Measurements from ENCODE around the gene CALML3.

The CALML3 gene

DNA sequence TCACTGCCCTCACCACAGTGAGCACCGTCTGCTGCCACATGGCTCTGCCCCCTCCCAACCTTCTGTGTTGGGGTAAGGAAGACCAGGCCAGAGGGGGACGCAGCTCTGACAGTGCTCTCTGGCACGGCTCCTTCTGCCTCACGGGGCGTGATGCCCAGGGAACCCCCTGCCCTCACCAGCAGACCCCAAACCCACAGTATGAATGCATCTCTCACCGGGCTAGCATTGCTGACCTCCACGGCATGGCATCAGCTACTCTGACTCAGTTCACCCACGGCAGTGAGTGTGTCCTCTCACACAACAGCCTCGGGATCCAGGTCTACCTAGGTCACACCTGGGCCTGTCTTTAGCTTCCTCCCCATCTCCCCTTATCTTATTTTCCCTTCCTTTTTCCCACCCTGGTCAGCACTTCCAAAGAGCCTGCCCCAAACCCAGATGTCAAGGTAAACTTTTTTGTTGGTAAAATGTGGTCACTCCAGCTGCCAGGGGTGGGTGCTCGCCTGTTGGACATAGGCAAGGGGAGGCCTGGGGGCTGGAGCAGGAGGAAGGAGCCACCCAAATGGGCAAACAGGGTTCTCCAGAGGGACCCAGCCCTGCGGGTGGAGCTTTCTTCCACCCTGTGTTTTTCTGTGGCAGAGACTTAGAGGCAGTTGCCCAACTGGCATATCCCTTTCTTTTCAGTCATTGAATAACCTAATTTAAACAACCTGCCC, 4.4 kb downstream of the CALML3 start:
- no peak for DNase-seq

- DNase-seq: no peak
Observed at GRCh38 chr10:5529702-5530411, 5.1 kb downstream of the CALML3 start.

- no peak for DNase-seq
Observed at GRCh38 chr10:5530412-5530806, 5.6 kb downstream of the CALML3 start.

- DNase-seq: no peak
Observed at GRCh38 chr10:5530846-5531557, 6.2 kb downstream of the CALML3 start.

DNA sequence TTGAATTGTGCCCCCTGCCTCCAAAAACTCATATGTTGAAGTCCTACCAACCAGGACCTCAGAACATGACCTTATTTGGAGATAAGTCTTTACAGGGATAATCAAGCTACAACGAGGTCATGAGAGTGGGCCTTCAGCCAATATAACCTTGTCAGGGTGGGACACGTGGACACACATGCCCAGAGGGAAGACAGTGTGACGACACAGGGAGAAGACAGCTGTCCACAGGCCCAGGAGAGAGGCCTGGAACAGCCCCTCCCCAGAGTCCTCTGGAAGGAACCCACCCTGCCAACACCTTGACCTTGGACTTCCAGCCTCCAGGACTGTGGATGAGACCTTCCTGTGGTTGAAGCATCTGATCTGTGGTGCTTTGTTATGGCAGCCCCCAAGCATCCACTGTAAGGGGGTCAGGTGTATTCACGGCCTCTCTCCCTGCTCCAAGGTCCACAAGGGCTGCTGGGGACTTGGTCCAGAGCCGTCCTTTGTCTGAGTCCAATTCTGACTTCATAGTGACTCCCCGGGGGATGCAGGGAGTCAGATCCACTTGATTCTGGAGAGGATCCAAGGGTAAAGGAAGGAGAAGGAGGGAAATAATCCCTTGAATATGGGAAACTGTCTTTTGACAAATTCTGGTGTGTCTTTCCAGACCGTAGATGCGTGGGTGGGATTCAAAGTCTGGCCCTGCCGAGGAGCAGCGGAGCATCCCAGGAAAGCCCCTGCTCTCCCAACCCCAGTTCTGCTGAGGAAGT, 7.0 kb downstream of the CALML3 start:
- DNase-seq: no peak

DNA sequence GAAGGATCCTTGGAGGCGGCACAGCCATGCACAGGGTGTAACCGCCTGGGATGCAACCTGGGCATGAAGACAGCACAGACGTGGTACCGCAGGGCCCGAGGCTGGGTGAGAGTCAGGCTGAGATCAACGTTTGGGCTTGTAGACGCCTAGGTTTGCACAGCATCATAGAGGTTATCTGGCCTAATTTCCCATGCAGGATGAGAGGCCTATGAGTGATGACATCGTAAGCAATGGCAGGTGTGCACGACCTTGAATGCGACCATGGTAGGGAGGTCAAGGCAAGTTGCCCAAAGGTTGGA, 7.5 kb downstream of the CALML3 start:
- DNase-seq: no peak

GRCh38 chr10:5532618-5533097, 7.9 kb downstream of the CALML3 start:
- no peak for DNase-seq

GRCh38 chr10:5533098-5533731, 8.5 kb downstream of the CALML3 start:
- no peak for DNase-seq

DNA sequence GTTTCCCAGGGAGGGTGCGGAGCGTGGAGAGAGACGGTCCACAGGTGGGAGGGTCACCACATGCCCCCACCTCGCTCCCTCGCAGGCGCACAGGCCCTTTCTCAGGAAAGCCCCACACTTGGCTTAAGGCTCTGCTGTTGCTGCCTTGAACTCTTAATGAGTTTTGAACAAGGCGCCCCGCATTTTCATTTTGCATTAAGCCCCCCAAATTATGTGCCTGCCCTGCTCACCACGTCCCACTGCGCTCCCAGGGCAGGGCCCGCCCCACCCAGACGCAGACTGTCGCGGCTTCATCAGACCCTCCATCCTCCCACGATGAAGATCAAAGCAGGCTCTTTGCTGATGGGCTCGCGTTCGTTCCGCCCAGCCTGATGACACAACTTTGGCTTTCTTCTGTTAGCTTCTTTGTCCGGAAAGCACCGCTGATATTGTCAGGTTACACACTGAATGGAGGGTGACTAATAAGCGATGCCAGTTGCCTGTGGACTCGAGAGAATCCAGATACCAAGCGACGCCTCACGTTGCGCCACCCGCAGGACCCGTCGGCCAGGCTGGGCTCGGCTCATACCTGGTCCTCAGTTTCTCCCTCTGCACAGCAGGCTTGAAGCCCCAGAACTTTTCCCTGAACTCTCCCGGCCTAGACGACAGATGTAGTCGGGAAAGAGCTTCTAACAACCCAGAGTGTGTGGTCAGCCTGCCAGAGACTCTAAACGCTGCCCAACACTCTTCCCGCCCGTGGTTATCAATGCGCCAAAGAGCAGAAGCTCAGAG, 9.5 kb downstream of the CALML3 start:
- DNase-seq: no peak

GRCh38 chr10:5534880-5535856, 10.4 kb downstream of the CALML3 start:
- DNase-seq: no peak

- no peak for DNase-seq
Observed at GRCh38 chr10:5536486-5537081, 11.8 kb downstream of the CALML3 start.

DNA sequence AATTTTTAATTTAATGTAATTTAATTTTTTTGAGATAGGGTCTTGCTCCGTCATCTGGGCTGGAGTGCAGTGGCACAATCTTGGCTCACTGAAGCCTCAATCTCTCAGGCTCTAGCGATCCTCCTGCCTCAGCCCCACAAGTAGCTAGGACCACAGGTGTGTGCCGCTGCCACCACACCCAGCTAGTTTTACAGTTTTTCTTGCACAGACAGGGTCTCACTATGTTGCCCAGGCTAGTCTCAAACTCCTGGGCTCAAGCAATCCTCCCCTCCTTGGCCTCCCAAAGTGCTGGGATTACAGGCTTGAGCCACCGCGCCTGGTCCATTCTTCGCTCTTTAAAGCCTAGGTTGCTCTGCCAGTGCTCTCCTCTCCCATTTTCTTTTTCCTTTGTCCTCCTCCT, 12.9 kb downstream of the CALML3 start:
- no peak for DNase-seq

DNA sequence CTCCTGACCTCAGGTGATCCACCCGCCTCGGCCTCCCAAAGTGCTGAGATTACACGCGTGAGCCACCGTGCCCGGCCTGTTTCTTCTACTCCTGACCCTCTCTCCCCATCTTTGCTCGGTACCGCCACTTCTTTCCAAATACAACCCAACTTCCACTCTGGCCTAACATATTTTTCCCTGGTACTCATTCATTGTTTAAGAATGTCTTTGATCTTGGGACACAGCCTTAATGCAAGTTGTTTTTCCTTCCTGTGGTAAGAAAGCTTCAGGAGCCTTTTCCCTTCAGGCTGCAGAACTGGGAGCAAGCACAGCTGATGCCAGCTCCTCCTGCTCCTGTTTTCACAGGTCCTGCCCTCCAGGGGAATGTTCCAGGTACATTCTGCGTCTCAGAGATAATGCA, 13.7 kb downstream of the CALML3 start:
- DNase-seq: no peak

- DNase-seq: no peak
Observed at GRCh38 chr10:5538892-5539651, 14.3 kb downstream of the CALML3 start.

DNA sequence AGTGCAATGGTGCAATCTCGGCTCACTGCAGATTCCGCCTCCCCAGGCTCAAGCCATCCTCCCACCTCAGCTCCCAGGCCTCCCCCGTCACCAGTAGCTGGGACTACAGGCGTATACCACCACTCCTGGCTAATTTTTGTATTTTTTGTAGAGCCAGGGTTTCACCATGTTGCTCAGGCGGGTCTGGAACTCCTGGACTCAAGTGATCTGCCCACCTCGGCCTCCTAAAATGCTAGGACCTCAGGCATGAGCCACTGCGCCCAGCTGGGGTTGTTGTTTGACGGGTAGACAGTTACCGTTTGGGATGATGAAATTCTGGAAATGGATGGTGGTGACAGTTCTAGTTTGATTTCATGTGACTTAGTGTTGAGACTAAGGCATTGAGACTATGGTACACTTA, 15.3 kb downstream of the CALML3 start:
- DNase-seq: no peak

GRCh38 chr10:5540891-5541290, 16.1 kb downstream of the CALML3 start:
- DNase-seq: no peak

- no peak for DNase-seq
Observed at GRCh38 chr10:5542100-5542499, 17.3 kb downstream of the CALML3 start.

DNA sequence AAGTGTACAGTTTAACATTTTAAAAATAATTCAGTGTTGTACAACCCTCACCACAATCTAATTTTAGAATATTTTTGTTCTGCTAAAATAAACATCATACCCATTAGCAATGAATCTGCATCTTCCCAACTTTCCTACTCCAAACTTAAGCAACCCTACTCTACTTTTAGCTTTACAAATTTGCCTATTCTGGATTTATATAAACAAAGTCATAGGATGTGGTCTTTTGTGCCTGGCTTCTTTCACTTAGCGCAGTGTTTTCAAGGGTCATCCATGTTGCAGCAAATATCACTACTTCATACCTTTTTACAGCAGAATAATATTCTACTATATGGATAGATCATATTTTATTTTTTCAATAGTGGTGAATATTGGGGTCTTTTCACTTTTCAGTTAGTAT, 18.9 kb downstream of the CALML3 start:
- DNase-seq: no peak

GRCh38 chr10:5544216-5544805, 19.6 kb downstream of the CALML3 start:
- DNase-seq: no peak
